Stomach (tissue), 4 donors: ENCODE results near the gene SEMA6C.
"Not testable (repeated sequence)": the region's sequence is repeated elsewhere in the genome, so short reads cannot be mapped to it uniquely, and the experiment has no call there.

Source experiments
- EP300 ChIP-seq: sonication (generic); formaldehyde crosslinking; IDR thresholded peaks from one replicate; pipeline ENCODE4 v1.6.1; 2017; ENCODE audit warnings: antibody characterized with exemption
- POLR2A ChIP-seq, 4 donors: fragments of 450-650 bp; IDR thresholded peaks; one replicate each; pipeline ENCODE4 v1.6.1; 2016; ENCODE audit warnings: antibody characterized with exemption in 4 of 4, control low read depth in 2 of 4, mild to moderate bottlenecking in 1 of 4, moderate library complexity in 1 of 4
- TF ChIP-seq, protein P1 (sequence below), 7 experiments: fragments of 450-650 bp in 4 of 7; fragments of 200-600 bp in 3 of 7; sonication (generic) in 3 of 7; IDR thresholded peaks; one replicate each; pipeline ENCODE4 v1.5.1; 2016 to 2019; ENCODE audit warnings: antibody characterized with exemption in 7 of 7, control low read depth in 2 of 7, mild to moderate bottlenecking in 1 of 7

- not testable (repeated sequence) for TF ChIP-seq POLR2A (IDR thresholded peaks at IDR 0.05); EP300
- TF ChIP-seq, protein P1, sequence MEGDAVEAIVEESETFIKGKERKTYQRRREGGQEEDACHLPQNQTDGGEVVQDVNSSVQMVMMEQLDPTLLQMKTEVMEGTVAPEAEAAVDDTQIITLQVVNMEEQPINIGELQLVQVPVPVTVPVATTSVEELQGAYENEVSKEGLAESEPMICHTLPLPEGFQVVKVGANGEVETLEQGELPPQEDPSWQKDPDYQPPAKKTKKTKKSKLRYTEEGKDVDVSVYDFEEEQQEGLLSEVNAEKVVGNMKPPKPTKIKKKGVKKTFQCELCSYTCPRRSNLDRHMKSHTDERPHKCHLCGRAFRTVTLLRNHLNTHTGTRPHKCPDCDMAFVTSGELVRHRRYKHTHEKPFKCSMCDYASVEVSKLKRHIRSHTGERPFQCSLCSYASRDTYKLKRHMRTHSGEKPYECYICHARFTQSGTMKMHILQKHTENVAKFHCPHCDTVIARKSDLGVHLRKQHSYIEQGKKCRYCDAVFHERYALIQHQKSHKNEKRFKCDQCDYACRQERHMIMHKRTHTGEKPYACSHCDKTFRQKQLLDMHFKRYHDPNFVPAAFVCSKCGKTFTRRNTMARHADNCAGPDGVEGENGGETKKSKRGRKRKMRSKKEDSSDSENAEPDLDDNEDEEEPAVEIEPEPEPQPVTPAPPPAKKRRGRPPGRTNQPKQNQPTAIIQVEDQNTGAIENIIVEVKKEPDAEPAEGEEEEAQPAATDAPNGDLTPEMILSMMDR (IDR thresholded peaks at IDR 0.05) = not testable (repeated sequence)
Measured at GRCh38 chr1:151188667-151189066, 42.2 kb upstream of the SEMA6C start.
